DND-41 (cell line): ENCODE measurements around the gene NR3C1.

Experiments
- EZH2 ChIP-seq: IDR thresholded peaks from 3 replicates; pipeline ENCODE4 v1.6.1; 2012; ENCODE audit warnings: borderline replicate concordance, low read depth, mild to moderate bottlenecking, moderate library complexity, low read length, inconsistent platforms; ENCODE audit not compliant: severe bottlenecking
- TF ChIP-seq, protein P1 (sequence below): IDR thresholded peaks from 2 replicates; pipeline ENCODE4 v1.5.1; 2012; ENCODE audit warnings: borderline replicate concordance, low read length, moderate library complexity, mild to moderate bottlenecking; ENCODE audit not compliant: poor library complexity, severe bottlenecking; ENCODE audit errors: extremely low read depth

GRCh38 chr5:143313298-143313852 lies 90.1 kb downstream of the NR3C1 start:
- TF ChIP-seq, protein P1, sequence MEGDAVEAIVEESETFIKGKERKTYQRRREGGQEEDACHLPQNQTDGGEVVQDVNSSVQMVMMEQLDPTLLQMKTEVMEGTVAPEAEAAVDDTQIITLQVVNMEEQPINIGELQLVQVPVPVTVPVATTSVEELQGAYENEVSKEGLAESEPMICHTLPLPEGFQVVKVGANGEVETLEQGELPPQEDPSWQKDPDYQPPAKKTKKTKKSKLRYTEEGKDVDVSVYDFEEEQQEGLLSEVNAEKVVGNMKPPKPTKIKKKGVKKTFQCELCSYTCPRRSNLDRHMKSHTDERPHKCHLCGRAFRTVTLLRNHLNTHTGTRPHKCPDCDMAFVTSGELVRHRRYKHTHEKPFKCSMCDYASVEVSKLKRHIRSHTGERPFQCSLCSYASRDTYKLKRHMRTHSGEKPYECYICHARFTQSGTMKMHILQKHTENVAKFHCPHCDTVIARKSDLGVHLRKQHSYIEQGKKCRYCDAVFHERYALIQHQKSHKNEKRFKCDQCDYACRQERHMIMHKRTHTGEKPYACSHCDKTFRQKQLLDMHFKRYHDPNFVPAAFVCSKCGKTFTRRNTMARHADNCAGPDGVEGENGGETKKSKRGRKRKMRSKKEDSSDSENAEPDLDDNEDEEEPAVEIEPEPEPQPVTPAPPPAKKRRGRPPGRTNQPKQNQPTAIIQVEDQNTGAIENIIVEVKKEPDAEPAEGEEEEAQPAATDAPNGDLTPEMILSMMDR, result no peak
- no peak for TF ChIP-seq EZH2
